ENCODE results near the gene SLC6A18.

The SLC6A18 gene

GRCh38 chr5:1225081-1225480, at the start of gene SLC6A18:
Gene SLC6A18, plus strand, starts transcription at chr5:1225381. Its CDS starts 97 bp downstream, at chr5:1225478.
- no peak for DNase-seq

- no peak for DNase-seq
Measured at GRCh38 chr5:1175801-1176472, 49.2 kb upstream of the SLC6A18 start.

GRCh38 chr5:1176473-1177391, 48.4 kb upstream of the SLC6A18 start:
- DNase-seq: no peak

- DNase-seq: no peak
Measured at GRCh38 chr5:1177826-1178528, 47.2 kb upstream of the SLC6A18 start.

GRCh38 chr5:1178529-1179382, 46.4 kb upstream of the SLC6A18 start:
- no peak for DNase-seq

GRCh38 chr5:1179383-1179715, 45.8 kb upstream of the SLC6A18 start:
- no peak for DNase-seq

- DNase-seq: no peak
Measured at GRCh38 chr5:1180096-1180495, 45.1 kb upstream of the SLC6A18 start.

GRCh38 chr5:1180841-1181271, 44.3 kb upstream of the SLC6A18 start:
- DNase-seq: no peak

GRCh38 chr5:1181451-1182359, 43.5 kb upstream of the SLC6A18 start:
- no peak for DNase-seq

- DNase-seq: no peak
Measured at GRCh38 chr5:1182360-1182632, 42.9 kb upstream of the SLC6A18 start.

GRCh38 chr5:1182633-1183423, 42.4 kb upstream of the SLC6A18 start:
- DNase-seq: no peak

- no peak for DNase-seq
Measured at GRCh38 chr5:1183424-1184162, 41.6 kb upstream of the SLC6A18 start.

GRCh38 chr5:1184163-1184470, 41.1 kb upstream of the SLC6A18 start:
- no peak for DNase-seq

- DNase-seq: no peak
Measured at GRCh38 chr5:1184481-1184880, 40.7 kb upstream of the SLC6A18 start.

GRCh38 chr5:1185038-1185627, 40.0 kb upstream of the SLC6A18 start:
- no peak for DNase-seq

GRCh38 chr5:1185629-1186350, 39.4 kb upstream of the SLC6A18 start:
- no peak for DNase-seq

- no peak for DNase-seq
Measured at GRCh38 chr5:1186351-1187233, 38.6 kb upstream of the SLC6A18 start.

Measured in activated CD4-positive, alpha-beta T cell treated with anti-CD3 and anti-CD28 coated beads for 48 hours (primary cell).